ENCODE results near the gene OLFML2A.
A peak's percentile ranks its signal among the peaks of the same experiment; 100 is the strongest.

OLFML2A gene

DNA sequence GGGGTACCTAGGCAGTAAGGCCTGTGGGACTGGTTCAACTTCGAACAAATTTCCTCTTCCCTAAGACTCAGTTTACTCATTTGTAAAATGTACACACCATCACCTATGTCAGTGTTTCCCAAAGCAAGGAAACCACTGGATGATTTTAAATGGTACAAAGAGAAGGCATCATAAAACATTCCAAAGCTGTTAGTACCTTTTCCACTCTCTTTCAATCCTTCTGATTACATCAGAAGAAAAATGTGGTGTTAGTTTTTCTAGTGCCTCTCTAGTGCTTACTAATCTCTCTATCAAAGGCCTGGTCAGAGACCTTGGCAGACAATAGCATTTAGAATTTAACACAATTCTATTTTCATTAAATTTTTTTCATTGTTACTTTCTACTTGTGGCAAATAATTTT is 24.0 kb upstream of the OLFML2A start:
- Histone ChIP-seq H3K9me3 (ENCODE audit: control insufficient read depth, insufficient read depth, low read depth, low read length) (no peaks in the 10 kb centered on the region), H3K27ac (ENCODE audit: extremely low read depth, low read depth, low read length) (no peak overlapping the region), H3K4me3 (ENCODE audit: low read depth, low read length) (no peak overlapping the region), H3K36me3 (ENCODE audit: control insufficient read depth in 2 of 2, insufficient read depth in 1 of 2, low read length in 2 of 2) (no peaks in the 10 kb centered on the region), H3K4me1 (ENCODE audit: control insufficient read depth, insufficient read depth, low read length) (peaks cover 22% of the 10 kb centered on the region)
- ChIA-PET POLR2A (no interaction called here), CTCF (interaction anchor here (0.6 to 4.6 kb wide), 10 partner anchors 11 to 241 kb away, joined by 3 to 22 read pairs (median 6); no protein-coding TSS in a partner anchor)
- TF ChIP-seq ZBTB20 (tag by site-specific recombination; IDR thresholded peaks at IDR 0.05), result no peak
- no peak for TF ChIP-seq EGR2 (tag by site-specific recombination; IDR thresholded peaks at IDR 0.05; ENCODE audit: low read depth)
- TF ChIP-seq, protein P1, sequence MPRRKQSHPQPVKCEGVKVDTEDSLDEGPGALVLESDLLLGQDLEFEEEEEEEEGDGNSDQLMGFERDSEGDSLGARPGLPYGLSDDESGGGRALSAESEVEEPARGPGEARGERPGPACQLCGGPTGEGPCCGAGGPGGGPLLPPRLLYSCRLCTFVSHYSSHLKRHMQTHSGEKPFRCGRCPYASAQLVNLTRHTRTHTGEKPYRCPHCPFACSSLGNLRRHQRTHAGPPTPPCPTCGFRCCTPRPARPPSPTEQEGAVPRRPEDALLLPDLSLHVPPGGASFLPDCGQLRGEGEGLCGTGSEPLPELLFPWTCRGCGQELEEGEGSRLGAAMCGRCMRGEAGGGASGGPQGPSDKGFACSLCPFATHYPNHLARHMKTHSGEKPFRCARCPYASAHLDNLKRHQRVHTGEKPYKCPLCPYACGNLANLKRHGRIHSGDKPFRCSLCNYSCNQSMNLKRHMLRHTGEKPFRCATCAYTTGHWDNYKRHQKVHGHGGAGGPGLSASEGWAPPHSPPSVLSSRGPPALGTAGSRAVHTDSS (tag by site-specific recombination; IDR thresholded peaks at IDR 0.05), result no peak
- peak; percentile 40; the same call in 1 of the 2 replicates for TF ChIP-seq PRDM1 (tag by site-specific recombination; IDR thresholded peaks at IDR 0.05)
- no peak for TF ChIP-seq SCRT1 (tag by site-specific recombination; IDR thresholded peaks at IDR 0.05; ENCODE audit: borderline replicate concordance)
- TF ChIP-seq ZNF148 (tag by site-specific recombination; IDR thresholded peaks at IDR 0.05; ENCODE audit: borderline replicate concordance), result no peak
- no peak for TF ChIP-seq RBAK (tag by site-specific recombination; IDR thresholded peaks at IDR 0.05)
- TF ChIP-seq PRDM6 (tag by site-specific recombination; IDR thresholded peaks at IDR 0.05), result peak; percentile 81
- no peak for TF ChIP-seq BCL11A (tag by site-specific recombination; IDR thresholded peaks at IDR 0.05; ENCODE audit: low read depth)
- TF ChIP-seq, protein P2, sequence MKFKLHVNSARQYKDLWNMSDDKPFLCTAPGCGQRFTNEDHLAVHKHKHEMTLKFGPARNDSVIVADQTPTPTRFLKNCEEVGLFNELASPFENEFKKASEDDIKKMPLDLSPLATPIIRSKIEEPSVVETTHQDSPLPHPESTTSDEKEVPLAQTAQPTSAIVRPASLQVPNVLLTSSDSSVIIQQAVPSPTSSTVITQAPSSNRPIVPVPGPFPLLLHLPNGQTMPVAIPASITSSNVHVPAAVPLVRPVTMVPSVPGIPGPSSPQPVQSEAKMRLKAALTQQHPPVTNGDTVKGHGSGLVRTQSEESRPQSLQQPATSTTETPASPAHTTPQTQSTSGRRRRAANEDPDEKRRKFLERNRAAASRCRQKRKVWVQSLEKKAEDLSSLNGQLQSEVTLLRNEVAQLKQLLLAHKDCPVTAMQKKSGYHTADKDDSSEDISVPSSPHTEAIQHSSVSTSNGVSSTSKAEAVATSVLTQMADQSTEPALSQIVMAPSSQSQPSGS (tag by site-specific recombination; IDR thresholded peaks at IDR 0.05; ENCODE audit: low read depth), result no peak
- TF ChIP-seq, protein P3, sequence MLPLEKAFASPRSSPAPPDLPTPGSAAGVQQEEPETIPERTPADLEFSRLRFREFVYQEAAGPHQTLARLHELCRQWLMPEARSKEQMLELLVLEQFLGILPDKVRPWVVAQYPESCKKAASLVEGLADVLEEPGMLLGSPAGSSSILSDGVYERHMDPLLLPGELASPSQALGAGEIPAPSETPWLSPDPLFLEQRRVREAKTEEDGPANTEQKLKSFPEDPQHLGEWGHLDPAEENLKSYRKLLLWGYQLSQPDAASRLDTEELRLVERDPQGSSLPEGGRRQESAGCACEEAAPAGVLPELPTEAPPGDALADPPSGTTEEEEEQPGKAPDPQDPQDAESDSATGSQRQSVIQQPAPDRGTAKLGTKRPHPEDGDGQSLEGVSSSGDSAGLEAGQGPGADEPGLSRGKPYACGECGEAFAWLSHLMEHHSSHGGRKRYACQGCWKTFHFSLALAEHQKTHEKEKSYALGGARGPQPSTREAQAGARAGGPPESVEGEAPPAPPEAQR (tag by site-specific recombination; IDR thresholded peaks at IDR 0.05), result no peak
- no peak for TF ChIP-seq ZNF404 (tag by site-specific recombination; IDR thresholded peaks at IDR 0.05)
- TF ChIP-seq ZNF830 (tag by site-specific recombination; IDR thresholded peaks at IDR 0.05; ENCODE audit: low read depth), result no peak
- no peak for TF ChIP-seq ZEB2 (tag by site-specific recombination; IDR thresholded peaks at IDR 0.05)
- TF ChIP-seq ZNF423 (tag by site-specific recombination; IDR thresholded peaks at IDR 0.05), result no peak
- no peak for TF ChIP-seq SP7 (tag by site-specific recombination; IDR thresholded peaks at IDR 0.05)
- no peak for TF ChIP-seq ZNF266 (tag by site-specific recombination; IDR thresholded peaks at IDR 0.05; ENCODE audit: low read depth)
- no peak for TF ChIP-seq BCL6B (tag by site-specific recombination; IDR thresholded peaks at IDR 0.05)
- peak; percentile 32; the same call in 1 of the 2 replicates for TF ChIP-seq TCF7L2 (IDR thresholded peaks at IDR 0.05; ENCODE audit: borderline replicate concordance, low read depth, low read length)
- no peak for TF ChIP-seq ZNF214 (tag by site-specific recombination; IDR thresholded peaks at IDR 0.05; ENCODE audit: borderline replicate concordance)
- no peak for TF ChIP-seq ZNF350 (tag by site-specific recombination; IDR thresholded peaks at IDR 0.05)
- no peak for TF ChIP-seq ZNF707 (tag by site-specific recombination; IDR thresholded peaks at IDR 0.05)
- no peak for TF ChIP-seq ZNF791 (tag by site-specific recombination; IDR thresholded peaks at IDR 0.05)
- no peak for TF ChIP-seq ZNF121 (tag by site-specific recombination; IDR thresholded peaks at IDR 0.05)
- TF ChIP-seq ZNF664 (tag by site-specific recombination; IDR thresholded peaks at IDR 0.05), result no peak
- TF ChIP-seq GLIS2 (tag by site-specific recombination; IDR thresholded peaks at IDR 0.05), result no peak
- TF ChIP-seq IKZF3 (tag by site-specific recombination; IDR thresholded peaks at IDR 0.05), result peak; percentile 65
- TF ChIP-seq MEIS1 (CRISPR knock-in tag; IDR thresholded peaks at IDR 0.05; ENCODE audit: borderline replicate concordance), result no peak

Measured in HEK293 (cell line).